Left lung (tissue), 10 donors: ENCODE measurements around the gene PCYOX1L. TPM values are rescaled to one million over a fixed set of nuclear protein-coding genes. Genes with fewer than 3 reads are reported as not detected.

ENCODE experiments used
- ATAC-seq: fragments of 200-7000 bp; cut with Tn5 transposase; one replicate; pipeline ENCODE4 v1.9.1; 2020; ENCODE audit warnings: moderate library complexity
- DNase-seq, 4 donors: peaks; one replicate each; pipeline ENCODE4 v3.0.0-alpha.2; 2013 to 2020
- H3K27ac ChIP-seq, 2 donors: fragments of 200-600 bp; sonication (generic) in 1 of 2; one replicate each; pipeline versions ENCODE4 v1.5.0 to v1.8.0; 2020 to 2021
- H3K27me3 ChIP-seq, 2 donors: fragments of 200-600 bp; sonication (generic) in 1 of 2; one replicate each; pipeline versions ENCODE4 v1.5.0 to v1.8.0; 2020 to 2021
- H3K36me3 ChIP-seq, 2 donors: fragments of 200-600 bp; sonication (generic) in 1 of 2; one replicate each; pipeline versions ENCODE4 v1.5.0 to v1.8.0; 2020 to 2021
- H3K4me1 ChIP-seq, 2 donors: fragments of 200-600 bp; one replicate each; pipeline ENCODE4 v1.8.0; 2021
- H3K4me3 ChIP-seq, 2 donors: fragments of 200-600 bp; sonication (generic) in 1 of 2; one replicate each; pipeline versions ENCODE4 v1.5.0 to v1.8.0; 2020 to 2021; ENCODE audit warnings: mild to moderate bottlenecking in 1 of 2
- H3K9me3 ChIP-seq, 2 donors: fragments of 200-600 bp; sonication (generic) in 1 of 2; one replicate each; pipeline versions ENCODE4 v1.5.0 to v1.8.0; 2020 to 2021
- intact Hi-C, 2 donors: fragments of 100-400 bp; cut with DNase I; formaldehyde crosslinking; loops; one replicate each; pipeline versions ENCODE4 v1.11.2 to v1.14.2; 2022
- polyA plus RNA-seq, 6 donors: library from polyadenylated mRNA; unstranded; fragments of 120-200 nt; gene quantifications; one replicate each; pipeline ENCODE4 v1.2.1, GENCODE V29; 2013; ENCODE audit not compliant: insufficient read length in 6 of 6
- total RNA-seq, 2 donors: library from RNA; stranded (reverse); fragmentation: NEBNext Ultra II Directional; extraction: Animal tissue kit (Norgen Biotek cat#: 25700); gene quantifications; one replicate each; pipeline ENCODE4 v1.2.1, GENCODE V29; 2021
- TF ChIP-seq, protein P1 (sequence below), 2 donors: fragments of 200-600 bp; sonication (generic) in 1 of 2; IDR thresholded peaks; one replicate each; pipeline versions ENCODE4 v1.5.0 to v1.8.0; 2021; ENCODE audit warnings: antibody characterized with exemption in 2 of 2
- donor health status: DM: no; HTN: yes; CAD: no.
- donor health status: DM: no; HTN: no; CAD: no.

PCYOX1L gene
- total and polyA plus RNA-seq, 8 donors = 9.0 to 17.9 (median 15.8) TPM

- TF ChIP-seq, protein P1, sequence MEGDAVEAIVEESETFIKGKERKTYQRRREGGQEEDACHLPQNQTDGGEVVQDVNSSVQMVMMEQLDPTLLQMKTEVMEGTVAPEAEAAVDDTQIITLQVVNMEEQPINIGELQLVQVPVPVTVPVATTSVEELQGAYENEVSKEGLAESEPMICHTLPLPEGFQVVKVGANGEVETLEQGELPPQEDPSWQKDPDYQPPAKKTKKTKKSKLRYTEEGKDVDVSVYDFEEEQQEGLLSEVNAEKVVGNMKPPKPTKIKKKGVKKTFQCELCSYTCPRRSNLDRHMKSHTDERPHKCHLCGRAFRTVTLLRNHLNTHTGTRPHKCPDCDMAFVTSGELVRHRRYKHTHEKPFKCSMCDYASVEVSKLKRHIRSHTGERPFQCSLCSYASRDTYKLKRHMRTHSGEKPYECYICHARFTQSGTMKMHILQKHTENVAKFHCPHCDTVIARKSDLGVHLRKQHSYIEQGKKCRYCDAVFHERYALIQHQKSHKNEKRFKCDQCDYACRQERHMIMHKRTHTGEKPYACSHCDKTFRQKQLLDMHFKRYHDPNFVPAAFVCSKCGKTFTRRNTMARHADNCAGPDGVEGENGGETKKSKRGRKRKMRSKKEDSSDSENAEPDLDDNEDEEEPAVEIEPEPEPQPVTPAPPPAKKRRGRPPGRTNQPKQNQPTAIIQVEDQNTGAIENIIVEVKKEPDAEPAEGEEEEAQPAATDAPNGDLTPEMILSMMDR (IDR thresholded peaks at IDR 0.05) = no peak
- H3K4me3 ChIP-seq = no peak overlapping the region
- no peaks in the 10 kb centered on the region for H3K36me3 ChIP-seq
- H3K9me3 ChIP-seq = no peaks in the 10 kb centered on the region
- H3K4me1 ChIP-seq = peaks cover 35 to 51% of the 10 kb centered on the region in 2 donors
- DNase-seq = no peak
- ATAC-seq = no peak
- intact Hi-C loops = no loop called here
- H3K27ac ChIP-seq = peak overlapping the region; percentile 41 to 46
- no peaks in the 10 kb centered on the region for H3K27me3 ChIP-seq
Measured at GRCh38 chr5:149417711-149418368, 60.0 kb downstream of the PCYOX1L start.

DNA sequence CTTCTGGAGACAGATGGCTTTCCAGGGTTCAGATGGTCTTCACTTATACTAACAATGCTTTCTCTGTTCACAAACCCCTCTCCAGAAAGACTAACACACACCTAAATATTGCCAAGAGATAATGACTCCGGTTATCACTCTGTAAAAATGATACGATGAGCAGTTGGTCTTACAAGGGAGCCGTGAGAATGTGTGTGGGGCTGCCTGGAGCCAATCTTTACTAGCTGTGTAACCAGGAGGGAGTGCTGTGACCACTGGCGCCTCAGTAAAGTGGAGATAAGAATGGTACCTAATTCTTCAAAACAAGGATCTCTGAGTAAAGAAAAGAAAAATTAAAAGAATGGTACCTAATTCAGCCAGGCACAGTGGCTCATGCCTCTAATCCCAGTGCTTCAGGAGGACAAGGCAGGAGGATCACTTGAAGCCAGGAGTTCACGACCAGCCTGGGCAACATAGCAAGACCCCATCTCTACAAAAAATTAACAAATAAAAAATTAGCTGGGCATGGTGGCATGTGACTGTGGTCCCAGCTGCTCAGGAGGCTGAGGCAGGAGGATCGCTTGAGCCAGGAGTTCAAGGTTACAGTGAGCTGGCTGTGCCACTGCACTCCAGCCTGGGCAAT is 61.2 kb downstream of the PCYOX1L start:
- no peaks in the 10 kb centered on the region for H3K9me3 ChIP-seq
- intact Hi-C loops = no loop called here
- peaks cover 39 to 63% of the 10 kb centered on the region in 2 donors for H3K4me1 ChIP-seq
- H3K27ac ChIP-seq = peak overlapping the region in 1 of 2 donors; percentile 13
- no peak for ATAC-seq
- TF ChIP-seq, protein P1 (IDR thresholded peaks at IDR 0.05) = no peak
- no peak for DNase-seq
- no peaks in the 10 kb centered on the region for H3K27me3 ChIP-seq
- no peak overlapping the region for H3K4me3 ChIP-seq
- H3K36me3 ChIP-seq = no peaks in the 10 kb centered on the region

Other genes with a start within 250 kb of the PCYOX1L start
- gene ABLIM3, start 216.6 kb upstream of the PCYOX1L start, total RNA-seq = 10 to 100 TPM; 33.2 to 35.3 TPM
- gene ABLIM3, start 216.6 kb upstream of the PCYOX1L start, polyA plus RNA-seq = 100 to 1,000 TPM in 5 of 6 donors, 10 to 100 TPM in 1; 89.4 to 145 (median 113) TPM
- 10 to 100 TPM; 14.2 to 17.0 TPM for gene AFAP1L1, start 86.2 kb upstream of the PCYOX1L start, total RNA-seq
- gene AFAP1L1, start 86.2 kb upstream of the PCYOX1L start, polyA plus RNA-seq = 10 to 100 TPM; 38.8 to 46.6 (median 41.6) TPM
- 10 to 100 TPM; 12.3 to 15.9 TPM for gene GRPEL2, start 12.5 kb upstream of the PCYOX1L start, total RNA-seq
- gene GRPEL2, start 12.5 kb upstream of the PCYOX1L start, polyA plus RNA-seq = 10 to 100 TPM; 23.7 to 25.1 (median 24.8) TPM
- gene IL17B, start 21.2 kb downstream of the PCYOX1L start, total RNA-seq = under 1 TPM in 1 of 2 donors, not detected in 1; 0.42 TPM
- gene IL17B, start 21.2 kb downstream of the PCYOX1L start, polyA plus RNA-seq = 1 to 10 TPM in 5 of 6 donors, under 1 TPM in 1; 0.97 to 1.9 (median 1.5) TPM
- gene CSNK1A1, start 193.4 kb downstream of the PCYOX1L start, total RNA-seq = 100 to 1,000 TPM; 206 to 217 TPM
- 100 to 1,000 TPM; 196 to 218 (median 203) TPM for gene CSNK1A1, start 193.4 kb downstream of the PCYOX1L start, polyA plus RNA-seq
- gene ARHGEF37, start 223.5 kb downstream of the PCYOX1L start, total RNA-seq = 1 to 10 TPM; 4.2 to 7.3 TPM
- gene ARHGEF37, start 223.5 kb downstream of the PCYOX1L start, polyA plus RNA-seq = 1 to 10 TPM; 4.7 to 6.8 (median 5.2) TPM